Astrocyte (in vitro differentiated cells and primary cell): Measurements from ENCODE around the gene BRINP2.

Experiments used
- EZH2 ChIP-seq: IDR thresholded peaks from 2 replicates; pipeline ENCODE4 v1.6.1; 2012; ENCODE audit warnings: mild to moderate bottlenecking, low read length, inconsistent platforms; ENCODE audit not compliant: insufficient read depth
- TF ChIP-seq, protein P1 (sequence below): IDR thresholded peaks from 2 replicates; pipeline ENCODE4 v1.5.1; 2011; ENCODE audit warnings: low read depth, mild to moderate bottlenecking, inconsistent platforms, low read length, moderate library complexity; ENCODE audit not compliant: insufficient read depth

DNA sequence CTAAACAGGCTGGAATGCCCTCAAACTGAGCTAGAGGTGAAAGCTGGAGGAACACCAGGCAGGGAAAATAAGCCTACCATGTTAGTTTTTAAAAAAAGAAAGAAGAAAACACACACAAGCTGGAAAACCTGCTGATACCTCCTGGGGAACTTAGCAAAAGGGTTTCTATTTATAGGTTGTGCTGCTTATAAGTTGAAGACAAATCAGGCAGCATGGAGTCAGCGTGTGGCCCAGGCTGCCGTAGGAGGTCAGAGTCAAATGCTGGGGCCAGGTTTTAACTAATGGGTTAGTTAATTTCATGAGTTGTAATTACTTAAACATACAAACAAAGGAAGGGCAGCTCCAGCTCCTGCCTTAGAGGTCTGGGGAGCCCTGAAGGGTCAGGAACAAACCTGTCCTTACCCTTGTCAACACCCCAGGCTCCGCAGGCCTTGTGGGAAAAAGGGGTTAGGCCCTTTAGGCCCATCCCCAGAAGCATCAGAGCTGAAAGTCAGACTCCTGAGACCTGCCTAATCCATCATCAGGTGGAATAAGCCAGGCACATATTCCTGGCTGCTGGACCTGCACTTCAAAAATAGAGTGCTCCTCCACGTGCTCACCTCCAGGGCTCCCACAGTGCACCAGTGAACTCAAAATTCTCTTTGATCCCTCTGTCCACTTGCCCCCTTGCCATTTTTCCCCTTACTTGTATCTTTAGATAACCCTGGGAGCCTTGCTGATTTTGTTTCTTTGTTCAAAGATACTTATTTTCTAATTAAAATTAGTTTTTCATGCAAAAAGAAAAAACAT lies 59.7 kb downstream of the BRINP2 start:
- TF ChIP-seq, protein P1, sequence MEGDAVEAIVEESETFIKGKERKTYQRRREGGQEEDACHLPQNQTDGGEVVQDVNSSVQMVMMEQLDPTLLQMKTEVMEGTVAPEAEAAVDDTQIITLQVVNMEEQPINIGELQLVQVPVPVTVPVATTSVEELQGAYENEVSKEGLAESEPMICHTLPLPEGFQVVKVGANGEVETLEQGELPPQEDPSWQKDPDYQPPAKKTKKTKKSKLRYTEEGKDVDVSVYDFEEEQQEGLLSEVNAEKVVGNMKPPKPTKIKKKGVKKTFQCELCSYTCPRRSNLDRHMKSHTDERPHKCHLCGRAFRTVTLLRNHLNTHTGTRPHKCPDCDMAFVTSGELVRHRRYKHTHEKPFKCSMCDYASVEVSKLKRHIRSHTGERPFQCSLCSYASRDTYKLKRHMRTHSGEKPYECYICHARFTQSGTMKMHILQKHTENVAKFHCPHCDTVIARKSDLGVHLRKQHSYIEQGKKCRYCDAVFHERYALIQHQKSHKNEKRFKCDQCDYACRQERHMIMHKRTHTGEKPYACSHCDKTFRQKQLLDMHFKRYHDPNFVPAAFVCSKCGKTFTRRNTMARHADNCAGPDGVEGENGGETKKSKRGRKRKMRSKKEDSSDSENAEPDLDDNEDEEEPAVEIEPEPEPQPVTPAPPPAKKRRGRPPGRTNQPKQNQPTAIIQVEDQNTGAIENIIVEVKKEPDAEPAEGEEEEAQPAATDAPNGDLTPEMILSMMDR = no peak
- TF ChIP-seq EZH2 = no peak
